ENCODE results near the gene PHACTR1.
"Not testable (repeated sequence)": the region's sequence is repeated elsewhere in the genome, so short reads cannot be mapped to it uniquely, and the experiment has no call there.

PHACTR1 gene

DNA sequence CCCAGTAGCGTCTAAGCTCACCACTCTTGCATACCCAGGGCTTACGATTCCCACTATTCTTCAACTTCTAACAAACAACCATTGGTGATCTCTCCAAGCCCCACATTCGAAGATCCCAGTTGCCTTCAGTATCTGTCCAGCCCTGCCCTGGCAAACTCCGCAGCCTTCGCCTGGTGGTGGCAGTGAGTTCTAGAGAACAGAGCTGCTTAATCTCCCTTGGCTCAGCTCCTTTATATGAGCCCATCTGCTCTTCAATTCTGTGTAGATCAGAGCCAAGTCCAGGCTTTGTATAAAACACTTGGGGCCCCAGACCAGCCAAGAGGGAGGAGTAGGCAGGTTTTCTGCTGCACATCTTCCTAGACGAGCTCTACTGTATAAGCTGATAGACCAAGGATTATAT is 193.3 kb downstream of the PHACTR1 start:
- DNase-seq = no peak

DNA sequence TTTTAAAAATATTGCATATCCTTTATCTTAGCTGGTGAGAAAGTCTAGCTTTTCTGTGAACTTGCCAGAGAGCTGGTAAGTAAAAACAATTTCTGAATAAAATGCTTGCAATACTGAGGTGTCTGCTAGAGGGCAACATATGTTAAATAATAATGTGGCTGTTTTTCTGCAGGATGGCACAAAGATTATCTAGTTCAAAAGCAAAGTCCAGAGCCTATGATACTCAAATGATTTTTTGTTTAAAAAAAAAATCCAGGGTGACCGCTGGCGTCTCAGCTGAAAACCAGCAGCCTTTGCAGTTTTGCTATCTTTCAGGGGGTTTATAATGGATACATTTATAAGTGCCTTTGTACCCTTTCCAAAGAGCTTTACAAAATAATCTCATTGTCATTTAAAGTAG is 194.9 kb downstream of the PHACTR1 start:
- peak; percentile 17 for DNase-seq

DNA sequence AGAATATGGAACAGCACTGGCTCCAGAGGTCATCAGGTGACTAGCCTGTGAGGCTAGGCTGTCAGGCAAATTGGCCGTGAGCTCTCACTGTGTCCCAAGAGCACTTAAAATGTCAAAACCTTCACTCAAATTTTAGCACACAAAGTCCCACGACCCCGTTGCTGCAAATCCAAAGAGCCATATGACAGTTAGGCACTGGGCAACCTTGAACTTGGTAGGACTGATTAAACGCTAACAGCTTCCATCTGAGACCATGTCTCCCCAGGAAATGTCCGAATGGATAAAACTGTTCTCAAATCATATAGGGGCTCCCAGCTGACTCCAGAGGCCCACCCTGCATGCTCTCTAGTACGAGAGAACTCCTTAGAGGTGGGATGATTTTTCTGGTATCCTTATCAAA is 196.6 kb downstream of the PHACTR1 start:
- no peak for DNase-seq

DNA sequence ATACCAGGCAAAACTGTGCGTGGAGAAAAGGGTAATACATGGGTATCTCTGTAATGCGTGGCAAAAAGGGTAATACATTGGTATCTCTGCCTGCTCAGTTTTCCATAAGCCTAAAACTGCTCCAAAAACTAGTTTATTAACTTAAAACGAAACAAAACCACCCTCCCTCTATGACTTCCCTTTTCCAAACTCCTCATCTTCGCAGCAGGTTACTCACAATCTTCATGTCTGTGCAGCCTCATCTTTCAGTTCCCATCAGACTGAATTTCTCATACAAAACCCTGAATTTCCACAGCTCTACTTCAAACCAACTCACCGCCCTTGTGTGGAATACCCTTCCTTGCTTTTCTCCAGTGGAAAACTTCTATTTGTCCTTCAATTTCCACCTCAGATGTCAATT is 199.4 kb downstream of the PHACTR1 start:
- no peak for DNase-seq

DNA sequence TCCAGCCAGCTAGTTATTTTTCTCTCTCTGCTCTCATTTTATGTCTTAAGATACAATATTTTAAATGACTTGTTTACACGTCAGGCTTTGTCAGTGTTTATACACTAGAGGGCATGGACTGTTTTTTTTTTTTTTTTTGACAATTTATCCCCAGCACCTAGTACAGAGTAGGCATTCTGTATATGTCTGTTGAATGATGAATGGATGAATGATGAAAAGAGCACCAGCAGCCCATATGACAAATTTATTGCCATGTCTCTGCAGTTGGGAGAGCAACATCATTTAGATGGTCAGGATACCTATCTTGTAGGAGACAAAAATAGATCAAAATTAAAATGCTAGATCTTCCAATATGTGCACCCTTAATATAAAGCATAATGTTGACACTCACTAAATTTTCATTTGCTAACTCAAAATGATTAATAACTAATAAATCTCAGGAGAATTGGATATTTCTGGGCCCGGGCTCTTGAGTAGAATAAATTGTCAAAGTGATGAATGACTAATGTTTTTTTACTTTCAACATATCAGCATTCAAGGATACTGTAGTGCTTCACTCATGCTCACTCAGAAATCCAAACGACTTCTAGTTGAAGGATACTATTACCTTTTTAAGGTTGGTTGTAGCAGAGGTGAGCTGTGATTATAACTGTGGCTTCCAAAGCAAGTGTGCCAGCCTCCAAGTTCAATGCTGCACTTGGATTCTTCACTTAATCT is 200.0 kb downstream of the PHACTR1 start:
- no peak for DNase-seq

DNA sequence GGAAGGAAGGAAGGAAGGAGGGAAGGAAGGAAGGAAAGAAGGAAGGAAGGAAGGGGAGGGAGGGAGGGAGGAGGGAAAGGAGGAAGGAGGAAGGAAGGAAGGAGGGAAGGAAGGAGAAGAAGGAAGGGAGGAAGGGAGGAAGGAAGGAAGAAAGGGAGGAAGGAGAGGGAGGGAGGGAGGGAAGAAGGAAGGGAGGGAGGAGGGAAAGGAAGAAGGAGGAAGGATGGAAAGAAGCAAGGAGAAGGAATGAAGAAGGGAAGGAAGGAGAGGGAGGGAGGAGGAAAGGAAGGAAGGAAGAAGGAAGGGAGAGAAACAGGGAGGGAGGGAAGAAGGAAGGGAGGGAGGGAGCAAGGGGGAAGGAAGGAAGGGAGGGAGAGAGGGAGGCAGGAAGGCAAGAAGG is 204.9 kb downstream of the PHACTR1 start:
- no peak for DNase-seq

DNA sequence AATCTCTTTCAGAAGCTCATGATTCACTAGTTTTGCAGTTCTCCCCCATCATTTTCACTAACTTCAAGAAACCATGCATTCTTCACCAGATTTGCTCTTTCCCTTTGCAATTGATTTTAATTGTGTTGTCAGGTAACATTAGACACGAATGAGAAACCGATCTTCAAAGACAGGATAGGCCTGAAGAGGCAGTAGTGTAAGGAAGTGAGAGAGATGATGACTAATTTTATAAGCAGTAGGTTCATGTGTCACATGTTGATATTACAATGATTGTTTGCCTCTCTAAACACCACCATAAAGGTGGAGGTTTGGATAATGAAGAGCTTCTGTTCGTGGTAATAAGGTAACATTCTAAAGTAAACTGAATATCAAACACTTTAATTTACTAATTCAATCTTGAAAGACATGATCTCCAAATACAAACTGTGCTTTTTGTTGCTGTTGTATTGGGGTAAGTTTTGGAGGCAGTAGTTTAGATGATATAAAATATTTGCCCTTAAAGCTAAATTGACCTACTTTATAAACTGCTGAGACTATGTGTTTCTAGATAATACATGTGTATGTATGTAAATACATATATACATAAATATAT is 207.2 kb downstream of the PHACTR1 start:
- DNase-seq = no peak

DNA sequence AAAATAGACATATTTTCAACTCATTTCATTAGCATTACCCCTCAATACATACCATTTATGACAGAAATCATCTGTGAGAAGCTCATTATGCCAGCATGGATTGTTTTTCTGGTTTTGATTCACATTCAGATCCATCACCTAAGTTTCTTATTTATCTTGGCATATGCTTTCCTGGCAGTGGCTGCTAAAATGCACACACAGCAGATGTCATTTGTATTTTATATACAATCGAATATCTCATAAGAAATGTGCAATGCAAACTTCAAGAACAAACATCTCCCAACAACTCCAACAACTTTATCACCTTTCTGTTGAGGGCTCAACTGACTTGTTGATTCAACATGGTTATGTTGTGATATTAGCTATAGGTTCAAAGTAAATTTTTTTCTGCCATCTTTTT is 208.3 kb downstream of the PHACTR1 start:
- DNase-seq = no peak

DNA sequence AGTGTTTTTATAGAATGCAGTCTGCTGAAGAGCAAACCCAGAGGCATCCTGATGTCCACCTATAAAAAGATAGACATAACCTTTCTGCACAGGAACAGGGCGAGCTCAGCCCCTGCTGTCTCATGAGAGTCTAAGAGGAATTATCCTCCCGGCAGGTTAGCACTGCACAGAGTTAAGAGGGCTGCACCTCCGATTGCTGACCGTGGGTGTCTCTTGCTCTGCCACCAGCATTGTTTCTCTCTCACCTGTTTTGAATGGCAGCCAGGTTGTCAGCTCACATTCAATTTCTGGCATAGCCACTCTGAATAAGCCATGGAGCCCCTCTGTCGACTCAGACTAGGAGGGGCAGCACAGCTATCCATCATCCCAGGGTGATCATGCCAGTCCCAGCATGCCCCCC is 211.2 kb downstream of the PHACTR1 start:
- no peak for DNase-seq

DNA sequence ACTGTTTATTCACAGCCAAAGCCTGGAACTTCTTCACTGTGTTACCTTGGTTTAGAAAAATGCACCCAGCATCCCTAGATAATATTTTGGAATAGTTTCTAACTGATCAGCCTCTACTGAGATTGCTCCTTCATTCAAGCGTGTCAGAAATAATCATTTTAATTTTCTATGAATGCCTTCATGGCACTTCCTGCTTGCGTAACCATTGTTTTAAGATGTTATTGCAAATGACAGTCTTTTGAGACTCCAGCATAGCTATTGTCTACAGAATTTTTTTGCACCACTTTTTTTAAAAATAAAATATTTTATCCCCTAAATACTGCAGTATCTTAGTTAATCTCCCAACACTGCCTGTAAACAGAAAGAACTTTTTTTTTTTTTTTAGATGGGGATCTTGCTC is 213.1 kb downstream of the PHACTR1 start:
- DNase-seq = no peak

DNA sequence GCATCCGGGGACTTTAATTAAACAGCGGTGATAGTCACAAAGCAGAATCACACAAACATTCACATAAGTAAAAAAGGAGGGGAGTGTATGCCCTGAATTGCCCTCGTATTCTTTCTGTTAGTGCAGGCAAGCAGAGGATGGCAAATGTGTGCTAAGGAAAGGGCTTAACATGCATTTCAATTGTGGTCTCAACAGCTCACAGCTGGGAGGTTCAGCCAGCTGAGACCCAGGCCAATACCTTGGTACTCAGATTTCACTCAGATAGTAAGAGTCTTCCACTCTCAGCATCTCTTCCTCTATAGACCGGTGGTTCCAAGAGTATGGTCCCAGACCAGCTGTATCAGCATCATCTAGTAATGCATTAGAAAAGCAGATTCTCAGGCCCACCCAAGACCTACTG is 215.1 kb downstream of the PHACTR1 start:
- DNase-seq = no peak

DNA sequence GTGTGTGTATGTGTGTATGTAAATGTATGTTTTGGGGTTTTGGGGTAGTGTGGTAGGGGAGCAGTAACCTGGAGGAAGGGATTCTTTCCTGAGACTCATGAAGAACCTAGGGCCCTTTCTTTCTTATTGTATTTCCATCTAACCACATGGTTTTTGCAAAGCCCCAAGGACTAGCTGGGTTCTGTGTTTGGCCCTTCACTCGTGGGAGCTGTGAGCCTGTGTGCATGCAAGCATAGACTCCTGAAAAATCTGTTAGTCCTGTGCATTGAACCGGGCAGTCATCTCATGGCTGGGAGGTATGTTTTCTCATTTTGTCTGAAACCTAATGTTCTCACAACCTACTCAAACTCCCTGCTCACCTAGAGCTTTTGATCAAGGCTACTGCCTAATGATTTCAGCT is 219.1 kb downstream of the PHACTR1 start:
- no peak for DNase-seq

DNA sequence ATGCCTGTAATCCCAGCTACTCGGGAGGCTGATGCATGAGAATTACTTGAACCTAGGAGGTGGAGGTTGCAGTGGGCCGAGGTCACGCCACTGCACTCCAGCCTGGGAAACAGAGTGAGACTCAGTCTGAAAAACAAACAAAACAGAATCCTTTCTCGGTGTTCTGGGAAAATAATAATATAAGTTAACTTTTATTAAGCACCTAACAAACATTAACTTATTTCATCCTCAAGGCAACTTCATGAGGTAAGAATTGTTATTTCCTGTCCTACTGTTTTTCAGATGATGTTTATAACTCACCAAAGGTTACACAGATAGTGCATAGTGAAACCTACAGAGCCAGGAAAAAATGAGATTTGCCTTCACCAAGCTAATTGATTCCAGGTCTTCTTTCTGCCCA is 221.4 kb downstream of the PHACTR1 start:
- DNase-seq = no peak

DNA sequence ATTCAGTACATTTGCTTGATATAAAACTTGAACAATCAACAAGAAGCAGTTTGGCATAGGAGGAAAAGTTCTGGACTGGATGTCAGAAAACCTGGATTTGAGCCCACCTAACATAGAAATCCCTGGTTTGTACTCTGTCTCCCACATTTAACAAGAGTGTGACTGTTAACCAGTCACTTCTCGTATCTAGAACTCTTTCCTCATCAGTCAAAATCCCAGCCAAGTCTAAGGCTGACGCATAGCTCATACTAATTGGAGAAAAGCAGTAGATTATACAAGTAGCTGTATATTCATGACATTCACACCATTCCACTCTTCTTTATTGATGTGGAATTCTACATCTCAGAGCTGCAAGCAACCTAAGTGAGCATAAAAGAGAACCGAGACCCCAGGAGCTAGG is 222.7 kb downstream of the PHACTR1 start:
- DNase-seq = no peak

DNA sequence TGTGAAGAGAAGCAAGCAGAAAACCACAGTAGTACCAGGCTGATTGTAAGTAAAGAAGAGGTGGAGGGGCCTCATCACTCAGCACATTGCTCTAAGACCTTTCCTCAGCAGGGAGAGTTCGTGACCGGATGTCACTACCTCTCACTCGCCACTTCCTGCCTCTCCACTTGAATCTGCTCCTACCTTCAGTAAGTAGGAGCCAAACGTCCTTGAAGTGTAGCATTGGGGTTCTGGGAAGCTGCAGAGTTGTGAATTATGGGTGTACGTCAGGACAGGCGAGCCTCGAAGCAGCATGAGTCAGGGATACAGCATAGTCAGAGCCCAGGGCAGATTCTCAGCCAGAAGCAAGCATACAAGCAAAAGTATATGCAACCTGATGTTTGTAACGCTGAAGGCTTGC is 224.9 kb downstream of the PHACTR1 start:
- no peak for DNase-seq

DNA sequence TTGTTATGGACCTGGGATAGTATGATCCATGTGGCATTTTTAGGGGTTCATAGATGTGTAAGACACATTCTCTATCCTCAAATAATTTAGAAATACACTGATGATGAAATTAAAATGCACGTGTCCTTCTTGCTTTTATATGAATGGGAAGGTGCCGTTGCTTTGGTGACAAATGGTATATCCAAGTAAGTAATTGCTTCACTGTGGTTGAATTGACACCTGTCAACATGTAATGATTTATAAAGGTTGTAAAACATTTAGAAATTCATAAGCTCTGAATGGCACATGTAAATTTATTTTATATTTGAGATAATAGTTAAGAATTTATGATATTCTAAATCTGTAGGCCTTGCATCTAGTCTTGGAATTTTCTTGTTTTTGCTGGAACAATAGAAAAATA is 227.0 kb downstream of the PHACTR1 start:
- no peak for DNase-seq

DNA sequence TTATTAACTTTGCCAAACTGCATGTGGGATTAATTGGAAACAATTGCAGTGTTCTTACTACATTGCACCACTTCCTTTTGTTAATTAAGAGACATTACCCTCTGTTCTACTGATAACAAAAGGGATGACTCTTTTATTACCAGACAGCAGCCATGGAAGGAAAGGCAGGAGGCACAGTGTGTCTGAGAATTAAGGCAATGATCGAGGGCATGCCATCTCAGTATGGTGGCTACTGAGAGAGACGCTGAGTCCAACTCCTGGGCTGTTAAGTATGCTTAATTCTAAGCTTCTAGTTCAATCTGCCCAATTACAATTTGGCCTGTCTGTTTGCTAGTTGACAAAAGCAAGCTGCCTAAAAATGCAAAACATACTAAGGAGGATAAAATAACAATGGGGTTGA is 227.4 kb downstream of the PHACTR1 start:
- DNase-seq = no peak

DNA sequence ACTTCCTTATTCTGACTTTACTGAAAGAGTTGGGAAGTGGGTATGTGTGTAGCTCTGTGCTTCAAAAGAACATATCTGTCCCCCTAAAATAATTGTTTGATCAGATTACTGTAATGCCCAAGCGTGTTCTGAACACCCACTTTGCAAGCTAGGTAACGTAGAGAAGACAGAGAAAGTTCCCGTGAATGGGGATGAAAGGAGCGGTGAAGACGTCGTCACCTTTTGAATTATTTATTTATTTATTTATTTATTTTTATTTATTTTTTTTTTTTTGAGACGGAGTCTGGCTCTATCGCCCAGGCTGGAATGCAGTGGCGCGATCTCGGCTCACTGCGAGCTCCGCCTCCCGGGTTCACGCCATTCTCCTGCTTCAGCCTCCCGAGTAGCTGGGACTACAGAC is 228.0 kb downstream of the PHACTR1 start:
- DNase-seq = not testable (repeated sequence)

DNA sequence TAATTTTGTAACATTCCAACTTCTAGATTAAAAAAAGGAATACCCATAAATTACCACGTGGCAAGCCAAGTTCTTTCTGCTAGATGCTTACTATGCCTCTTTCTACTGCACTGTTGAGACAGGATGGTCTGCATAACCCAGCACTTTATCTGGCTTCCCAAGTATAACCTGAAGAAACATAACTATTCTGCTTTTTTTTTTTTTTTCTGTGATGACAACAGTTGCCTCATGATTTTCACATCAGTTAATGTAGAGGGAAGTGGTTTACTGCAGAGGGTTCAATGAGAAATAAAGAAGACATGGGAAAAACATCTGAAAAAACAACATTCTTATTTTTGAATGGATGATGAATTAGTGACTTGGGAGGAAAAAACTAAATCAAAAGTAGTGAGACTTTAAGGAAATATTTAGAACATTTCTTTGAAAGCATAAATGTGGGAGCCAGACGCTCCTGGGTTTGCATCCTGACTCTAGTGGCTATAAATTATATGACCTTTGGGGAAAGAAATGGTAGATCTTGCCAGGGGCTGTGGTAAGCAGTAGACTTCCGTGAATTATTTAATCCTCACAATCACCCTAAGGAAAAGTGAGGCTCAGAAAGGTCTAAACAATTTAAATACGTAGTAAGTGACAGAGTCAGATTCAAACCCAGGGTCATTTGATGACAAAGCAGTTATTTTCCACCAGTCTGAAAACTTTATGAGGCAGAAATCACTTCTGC is 230.7 kb downstream of the PHACTR1 start:
- no peak for DNase-seq

DNA sequence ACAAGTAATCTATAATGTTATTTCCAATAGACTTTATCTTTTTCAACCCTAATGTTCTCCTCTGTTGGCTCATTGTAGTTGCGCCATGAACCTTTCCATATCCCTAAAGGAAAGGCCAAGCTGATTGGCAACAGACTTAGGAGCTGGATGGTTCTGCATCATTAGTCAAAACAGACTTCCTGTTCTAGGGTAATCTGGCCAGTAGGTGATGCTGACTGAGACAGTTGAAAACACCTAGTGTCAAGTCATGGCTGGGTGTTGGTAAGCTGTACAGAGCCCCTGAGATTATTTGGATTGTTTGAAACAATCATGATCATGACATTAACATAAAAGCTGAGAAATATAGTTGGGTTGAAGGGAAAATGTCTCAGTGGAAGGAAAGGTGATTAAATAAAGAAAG is 231.4 kb downstream of the PHACTR1 start:
- no peak for DNase-seq

DNA sequence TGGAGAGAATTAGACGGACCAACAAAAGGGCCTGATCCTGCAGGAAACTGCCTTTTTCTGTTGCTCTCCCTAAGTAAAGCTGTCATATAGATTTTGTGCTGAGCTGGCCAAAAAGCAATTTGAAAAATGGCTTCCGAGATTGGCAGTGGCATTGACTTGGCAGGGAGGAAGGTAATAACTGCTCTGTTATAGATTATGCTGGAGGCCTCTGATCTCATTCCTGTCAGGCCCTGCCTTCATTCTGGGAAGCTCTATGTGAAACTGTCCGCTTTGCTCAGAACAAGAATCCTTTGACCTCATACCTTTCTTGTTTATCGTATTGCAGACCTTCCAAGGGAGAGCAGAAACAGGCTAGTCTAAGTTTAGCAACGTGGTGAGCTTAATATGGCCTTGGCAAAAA is 234.4 kb downstream of the PHACTR1 start:
- no peak for DNase-seq

DNA sequence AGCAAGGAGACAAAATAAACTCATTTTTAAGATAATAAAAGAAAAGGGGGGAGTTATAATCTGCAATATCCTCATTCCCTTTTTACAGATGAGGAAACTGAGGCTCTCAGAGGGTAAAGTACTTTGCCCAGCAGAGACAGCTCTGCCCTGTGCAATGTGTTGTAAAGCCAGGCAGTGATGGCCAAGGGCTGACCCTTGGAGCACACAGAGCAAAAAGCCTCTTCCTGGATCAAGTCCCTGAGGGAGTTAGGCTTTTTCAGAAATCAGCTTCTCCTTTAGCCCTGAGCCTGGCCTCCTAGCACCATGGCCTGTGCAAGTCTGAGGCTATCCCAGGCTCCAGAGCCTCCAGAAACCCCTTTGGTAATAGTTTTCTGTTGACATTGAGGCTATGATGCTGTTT is 234.8 kb downstream of the PHACTR1 start:
- DNase-seq = no peak

DNA sequence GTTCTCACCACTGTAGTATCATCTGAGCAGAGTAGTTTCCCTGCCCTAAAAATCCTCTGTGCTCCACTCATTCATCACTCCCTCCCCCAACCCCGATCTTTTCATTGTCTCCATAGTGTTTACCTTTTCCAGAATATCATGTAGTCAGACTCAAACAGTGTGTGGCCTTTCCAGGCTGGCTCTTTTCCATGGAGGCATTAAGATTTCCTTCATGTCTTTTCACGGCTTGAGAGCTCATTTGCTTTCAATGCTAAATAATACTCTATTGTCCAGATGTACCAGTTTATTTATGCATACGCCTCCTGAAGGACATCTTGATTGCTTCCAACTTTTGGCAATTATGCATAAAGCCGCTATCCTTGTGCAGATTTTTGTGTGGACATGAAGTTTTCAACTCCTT is 235.8 kb downstream of the PHACTR1 start:
- DNase-seq = no peak

DNA sequence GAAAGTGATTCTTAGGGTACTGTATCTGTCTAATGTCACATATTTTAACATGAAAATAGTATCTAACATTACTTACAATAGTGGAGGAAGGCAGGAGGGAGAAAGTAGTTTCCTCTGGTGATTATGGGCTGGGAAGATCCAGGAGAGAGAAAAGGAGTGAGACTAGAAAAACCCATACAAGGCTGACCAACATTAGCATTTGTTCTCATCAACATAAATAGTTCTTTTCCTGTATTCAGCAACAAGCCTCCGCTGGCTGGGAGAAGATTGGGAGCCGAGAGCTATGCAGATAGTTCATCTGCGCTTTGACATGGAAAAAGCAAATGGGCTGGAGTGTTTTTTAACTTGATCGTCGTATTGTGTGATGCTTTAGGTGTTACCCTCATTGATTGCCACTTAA is 239.4 kb downstream of the PHACTR1 start:
- no peak for DNase-seq

Data from fibroblast of skin of back (primary cell).